Measurements from ENCODE around the gene ENDOG. TPM values are rescaled to one million over a fixed set of nuclear protein-coding genes. Genes with fewer than 3 reads are reported as not detected.

The ENDOG gene
- total RNA-seq, 1 experiment from 2014 or later, result 25.8 TPM

GRCh38 chr9:128828719-128829452, 10.6 kb downstream of the ENDOG start:
- Mint-ChIP-seq H3K27ac (peak overlapping the region; percentile 89), H3K9me3 (no peaks in the 10 kb centered on the region), H3K4me3 (peak overlapping the region; percentile 93), H3K4me1 (peaks cover 8% of the 10 kb centered on the region), H3K36me3 (peaks cover 54% of the 10 kb centered on the region), H3K27me3 (ENCODE audit: low read depth) (no peaks in the 10 kb centered on the region)
- DNase-seq (ENCODE audit: low spot score) (no peak), ATAC-seq (peak; percentile 1; the same call in 1 of the 2 replicates)
- ChIA-PET CTCF (interaction anchor here (1.0 to 1.8 kb wide), 9 partner anchors 10 to 207 kb away, joined by 3 to 40 read pairs (median 4); partner anchors contain the start of genes ENDOG, MIGA2 and PKN3), POLR2A (interaction anchor here (0.6 to 4.1 kb wide), 4 partner anchors 10 to 199 kb away, joined by 4 to 26 read pairs (median 6); partner anchors contain the start of genes ENDOG and SH3GLB2)
- TF ChIP-seq USF2 (CRISPR knock-in tag; IDR thresholded peaks at IDR 0.05), result 0 out of 2 replicates have a peak, but pooled peaks have one; percentile 14
- TF ChIP-seq ZNF416 (CRISPR knock-in tag; IDR thresholded peaks at IDR 0.05), result no peak
- TF ChIP-seq CDX4 (CRISPR knock-in tag; IDR thresholded peaks at IDR 0.05; ENCODE audit: borderline replicate concordance), result no peak
- TF ChIP-seq GRHL2 (CRISPR knock-in tag; IDR thresholded peaks at IDR 0.05; ENCODE audit: insufficient replicate concordance, severe bottlenecking), result no peak

GRCh38 chr9:128829477-128830251, 11.4 kb downstream of the ENDOG start, which contains the start of gene SPOUT1:
Gene SPOUT1 (minus strand): TSS chr9:128829794. CDS start chr9:128829780, 14 bp downstream.
- no peaks in the 10 kb centered on the region for H3K27me3 Mint-ChIP-seq (ENCODE audit: low read depth)
- H3K27ac Mint-ChIP-seq, result peak within 1 kb of the TSS; percentile 89
- H3K9me3 Mint-ChIP-seq, result no peaks in the 10 kb centered on the region
- DNase-seq (ENCODE audit: low spot score), result peak; percentile 96
- H3K4me1 Mint-ChIP-seq, result peaks cover 8% of the 10 kb centered on the region
- peak; percentile 97 for ATAC-seq
- ChIA-PET CTCF (interaction anchor here (0.6 to 1.8 kb wide), 22 partner anchors 8 to 409 kb away, joined by 3 to 40 read pairs (median 4); partner anchors contain the start of genes CERCAM, ENDOG, MIGA2 and PKN3), POLR2A (interaction anchor here (0.6 to 4.1 kb wide), 5 partner anchors 11 to 198 kb away, joined by 4 to 26 read pairs (median 5); partner anchors contain the start of genes ENDOG and SH3GLB2)
- peaks cover 53% of the 10 kb centered on the region for H3K36me3 Mint-ChIP-seq
- H3K4me3 Mint-ChIP-seq, result peak within 1 kb of the TSS; percentile 93
- peak; percentile 60; the same call in 1 of the 2 replicates for TF ChIP-seq NFYB (CRISPR knock-in tag; conservative IDR thresholded peaks at IDR 0.05; ENCODE audit: low read depth)
- TF ChIP-seq ATF3 (CRISPR knock-in tag; conservative IDR thresholded peaks at IDR 0.05), result no peak
- TF ChIP-seq ELF4 (CRISPR knock-in tag; IDR thresholded peaks at IDR 0.05; ENCODE audit: low read depth), result no peak
- TF ChIP-seq MXD4 (CRISPR knock-in tag; IDR thresholded peaks at IDR 0.05; ENCODE audit: borderline replicate concordance), result no peak
- no peak for TF ChIP-seq ZNF121 (CRISPR knock-in tag; IDR thresholded peaks at IDR 0.05)
- TF ChIP-seq FOXP4 (CRISPR knock-in tag; IDR thresholded peaks at IDR 0.05), result peak; percentile 90
- TF ChIP-seq SOX15 (CRISPR knock-in tag; IDR thresholded peaks at IDR 0.05), result no peak
- no peak for TF ChIP-seq GRHL2 (CRISPR knock-in tag; IDR thresholded peaks at IDR 0.05; ENCODE audit: insufficient replicate concordance, severe bottlenecking)
- TF ChIP-seq ERG (CRISPR knock-in tag; IDR thresholded peaks at IDR 0.05), result no peak
- no peak for TF ChIP-seq NR3C1 (CRISPR knock-in tag; conservative IDR thresholded peaks at IDR 0.05; ENCODE audit: low read depth)
- peak; percentile 83 for TF ChIP-seq ARID4B (CRISPR knock-in tag; IDR thresholded peaks at IDR 0.05; ENCODE audit: borderline replicate concordance)
- TF ChIP-seq CREB1 (CRISPR knock-in tag; IDR thresholded peaks at IDR 0.05), result no peak
- peak; percentile 74; the same call in 1 of the 2 replicates for TF ChIP-seq E2F4 (CRISPR knock-in tag; IDR thresholded peaks at IDR 0.05; ENCODE audit: borderline replicate concordance, low read depth)
- TF ChIP-seq HMGXB4 (CRISPR knock-in tag; IDR thresholded peaks at IDR 0.05), result peak; percentile 69

Measured in WTC11 (cell line).